Middle frontal gyrus (tissue), 1 donor: ENCODE data around the gene STUM.

Source experiments
- DNase-seq: peaks from one replicate; pipeline ENCODE4 v3.0.0-alpha.2; 2015; ENCODE audit warnings: low spot score; ENCODE audit errors: extremely low spot score

The STUM gene

DNA sequence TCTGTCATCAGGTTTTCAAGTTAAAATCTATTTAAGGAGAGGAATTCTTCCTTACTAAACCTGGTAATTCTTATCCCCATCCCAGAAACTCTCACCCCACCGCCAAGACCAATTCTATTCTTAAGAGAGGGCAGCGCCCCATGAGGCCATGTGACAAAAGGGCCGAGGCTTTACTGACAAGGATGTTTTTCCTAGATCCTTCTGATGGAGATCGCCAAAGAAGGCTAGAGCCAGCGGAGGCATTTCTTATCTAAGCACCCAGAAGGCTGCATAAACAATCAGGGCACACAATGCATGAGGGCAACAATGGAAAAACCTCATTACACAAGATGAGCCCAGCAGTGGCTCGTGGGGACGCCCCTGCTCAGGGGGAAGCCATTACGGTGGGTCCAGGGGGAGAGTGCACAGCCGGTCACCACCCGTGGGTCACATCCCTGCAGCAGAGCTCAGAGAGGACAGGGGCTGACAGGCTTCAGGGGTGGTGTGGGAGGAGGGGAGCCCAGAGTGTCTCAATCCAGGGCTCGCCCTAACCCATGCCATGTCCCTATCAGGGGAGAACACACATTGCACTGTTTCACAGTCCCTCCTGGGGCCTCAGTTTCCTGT, 101.8 kb downstream of the STUM start:
- DNase-seq, result no peak

DNA sequence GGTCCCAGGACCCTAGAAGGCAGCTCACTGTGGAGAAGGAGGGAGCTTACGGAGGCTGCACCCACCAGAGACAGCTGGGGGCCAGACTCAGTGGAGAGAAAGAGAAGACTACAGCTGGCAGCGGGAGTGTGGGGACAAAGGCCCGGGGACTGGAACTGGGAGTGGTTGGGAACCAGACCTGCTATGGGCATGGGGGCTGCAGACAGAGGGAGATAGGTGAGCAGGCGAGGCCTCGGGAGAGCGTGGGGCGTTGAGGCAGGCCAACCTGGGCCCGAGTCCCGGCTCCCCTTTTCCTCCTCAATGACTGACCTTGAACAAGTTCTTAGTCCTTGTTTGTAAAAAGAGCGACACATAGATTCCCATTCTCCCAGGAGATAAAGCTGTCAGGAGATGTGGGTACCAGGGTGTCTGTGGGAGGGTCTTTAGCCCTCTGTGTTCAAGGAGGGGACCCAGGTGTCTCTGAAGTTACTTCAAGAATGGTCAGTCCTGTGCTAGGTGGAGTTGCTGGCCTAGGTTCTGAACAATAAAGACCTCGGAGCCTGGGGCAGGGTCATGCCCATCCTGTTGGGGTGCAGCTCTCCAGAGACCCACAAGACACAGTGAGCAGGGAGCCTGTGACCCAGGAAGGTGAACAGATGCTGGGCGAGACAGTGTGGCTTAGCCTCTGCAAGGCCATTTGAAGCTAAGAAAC, 102.6 kb downstream of the STUM start:
- no peak for DNase-seq

DNA sequence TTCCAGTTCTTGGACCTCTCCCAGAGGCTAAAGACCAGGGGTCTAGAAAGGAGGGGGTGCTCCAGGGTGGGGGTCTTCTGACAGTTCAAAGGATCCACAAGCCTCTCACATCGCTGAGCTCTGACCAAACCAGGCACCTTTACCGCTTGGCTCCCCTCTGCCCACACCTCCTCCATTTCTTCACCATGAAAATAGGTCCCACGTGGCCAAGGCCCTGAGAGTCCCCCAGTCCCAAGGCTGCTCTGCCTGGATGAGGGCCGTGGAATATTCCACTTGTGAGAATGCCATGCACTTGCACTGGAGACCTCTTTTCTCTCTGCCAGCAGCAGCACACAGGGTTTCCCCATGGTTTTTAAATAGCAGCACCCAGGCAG, 103.2 kb downstream of the STUM start:
- no peak for DNase-seq

DNA sequence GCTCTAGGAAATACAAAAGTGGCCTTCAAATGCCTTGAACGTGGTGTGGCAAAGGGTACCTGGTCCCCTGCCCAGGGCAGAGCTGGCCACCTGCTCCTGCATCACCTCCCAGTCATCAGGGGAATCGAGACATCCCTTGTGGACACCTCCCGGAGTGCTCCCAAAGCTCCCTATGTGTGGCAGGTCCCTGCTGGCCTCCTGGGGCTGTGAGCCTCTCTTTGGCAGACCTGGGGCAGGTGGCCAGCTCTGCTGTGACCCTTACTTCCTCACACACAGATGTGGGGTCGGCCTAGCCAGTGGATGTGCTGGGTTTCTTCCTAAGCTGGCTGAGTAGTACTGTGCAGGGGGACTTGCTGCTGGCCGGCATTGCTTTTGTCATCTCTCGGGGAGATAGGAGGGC, 104.0 kb downstream of the STUM start:
- no peak for DNase-seq

DNA sequence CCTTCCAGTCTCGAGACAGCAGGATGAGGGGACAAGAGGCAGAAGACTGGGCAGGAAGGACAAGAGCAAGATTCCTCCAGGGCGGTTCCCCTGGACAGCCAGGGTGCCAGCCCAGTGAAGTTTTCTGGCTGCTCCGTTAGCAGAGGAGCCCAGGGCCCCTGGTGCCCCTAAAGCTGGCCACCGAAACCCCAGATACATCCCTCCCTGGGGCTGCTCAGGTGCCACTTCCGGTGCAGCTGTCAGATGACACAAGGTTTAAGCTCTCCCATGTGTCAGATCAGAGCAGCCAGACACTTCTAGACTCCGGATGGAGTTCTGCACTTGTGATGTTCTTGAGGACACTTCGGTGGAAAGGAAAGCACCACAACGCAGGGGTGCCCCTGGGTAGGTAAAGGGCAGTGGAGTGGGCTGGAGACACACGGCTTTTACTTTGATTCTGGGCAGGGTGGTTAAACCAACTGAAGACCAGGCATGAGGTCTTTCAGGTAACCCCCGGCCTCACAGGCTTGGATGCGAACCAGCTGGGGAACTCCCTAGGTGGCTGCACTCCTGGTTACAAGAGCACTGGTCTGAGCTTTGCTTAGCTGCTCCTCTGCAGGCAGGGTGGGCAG, 104.9 kb downstream of the STUM start:
- DNase-seq, result no peak

DNA sequence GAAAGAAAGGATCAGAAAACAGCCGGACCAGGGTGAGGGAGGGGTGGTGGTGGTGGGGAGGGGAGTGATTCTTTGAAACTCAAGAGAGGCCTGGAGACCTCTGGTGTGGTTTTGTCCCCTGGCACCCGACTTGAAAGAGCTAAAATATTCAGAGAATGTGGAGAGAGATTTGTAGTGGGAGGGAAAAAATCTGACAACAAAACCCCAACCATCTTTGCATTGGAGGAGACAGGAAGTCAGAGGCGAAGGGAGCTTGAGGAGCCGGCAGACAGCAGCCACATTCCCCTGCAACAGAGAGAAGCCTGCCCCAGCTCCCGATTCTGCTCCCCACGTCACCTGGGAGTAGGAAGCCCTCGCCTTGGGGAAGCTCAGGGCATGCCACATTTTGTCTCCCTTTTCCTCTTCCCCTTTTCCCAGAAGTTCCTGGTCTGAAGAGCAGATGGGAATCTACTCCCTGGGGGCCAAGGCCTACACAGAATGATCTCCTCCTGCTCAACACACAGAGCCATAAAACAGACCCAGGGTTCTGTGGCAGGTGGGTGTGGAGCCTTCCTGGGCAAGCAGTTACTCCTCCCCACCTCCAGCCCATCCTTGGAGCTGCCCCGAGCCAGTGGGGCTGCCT, 105.6 kb downstream of the STUM start:
- DNase-seq, result no peak

DNA sequence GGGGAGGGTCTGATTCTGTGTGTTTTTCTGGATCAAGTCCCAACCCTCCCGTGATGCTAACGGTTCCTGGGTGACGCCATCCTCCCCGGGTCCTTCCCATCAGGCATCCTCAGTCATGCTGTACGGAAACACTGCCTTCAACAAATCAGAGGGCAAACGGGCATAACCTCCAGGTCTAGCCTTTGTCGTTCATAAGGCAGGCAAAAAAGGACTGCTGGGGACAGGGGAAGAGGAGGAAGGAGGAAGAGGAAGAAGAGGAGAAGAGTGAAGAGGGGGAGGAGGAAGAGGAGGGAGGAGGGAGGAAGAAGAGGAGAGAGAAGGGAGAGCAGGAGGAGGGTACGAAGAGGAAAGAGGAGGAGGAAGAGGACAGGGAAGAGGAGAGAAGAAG, 106.1 kb downstream of the STUM start:
- DNase-seq, result no peak

DNA sequence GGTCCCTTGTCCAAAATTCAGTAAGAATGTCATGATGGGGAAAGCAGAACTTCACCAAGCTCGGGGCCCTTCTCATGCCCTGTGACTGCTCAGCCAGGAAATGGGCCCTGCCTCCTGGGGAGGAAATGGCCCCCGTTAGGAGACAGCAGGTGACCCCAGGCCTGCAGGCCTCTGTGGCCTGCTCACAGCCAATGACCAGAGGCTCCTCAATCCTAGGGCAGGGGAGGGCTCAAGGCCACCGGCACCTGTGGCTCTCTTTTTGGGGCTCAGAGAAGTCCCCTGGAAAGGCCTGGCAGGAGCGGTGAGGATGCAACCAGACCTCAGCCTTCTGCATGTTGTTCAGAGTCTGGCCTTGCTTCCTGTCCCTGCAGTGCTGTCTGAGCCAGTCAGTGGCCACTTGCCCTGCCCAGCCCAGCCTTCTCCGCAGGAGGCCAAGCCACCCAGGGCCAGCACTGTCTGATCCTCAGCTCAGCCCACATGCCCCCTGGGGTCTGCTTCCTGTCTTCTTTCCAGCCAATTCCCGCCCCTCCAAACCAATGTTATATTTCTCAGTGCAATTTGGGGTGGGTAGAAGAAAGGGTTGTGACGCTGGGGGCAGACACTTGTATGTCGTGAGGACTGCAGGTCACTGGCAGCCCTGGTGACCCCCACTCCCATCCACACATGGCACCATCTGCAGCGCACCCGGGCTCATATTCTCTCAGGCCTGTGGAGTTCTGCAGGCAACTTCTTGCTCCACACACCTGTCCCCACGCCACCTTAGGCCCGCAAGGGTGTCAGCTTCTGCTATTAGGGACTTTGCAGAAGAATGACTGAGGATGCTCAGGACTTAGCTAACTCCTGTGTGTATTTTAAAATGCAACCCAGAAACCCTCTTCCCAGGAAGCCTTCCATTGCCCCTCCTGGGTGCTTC, 106.9 kb downstream of the STUM start:
- DNase-seq, result no peak

DNA sequence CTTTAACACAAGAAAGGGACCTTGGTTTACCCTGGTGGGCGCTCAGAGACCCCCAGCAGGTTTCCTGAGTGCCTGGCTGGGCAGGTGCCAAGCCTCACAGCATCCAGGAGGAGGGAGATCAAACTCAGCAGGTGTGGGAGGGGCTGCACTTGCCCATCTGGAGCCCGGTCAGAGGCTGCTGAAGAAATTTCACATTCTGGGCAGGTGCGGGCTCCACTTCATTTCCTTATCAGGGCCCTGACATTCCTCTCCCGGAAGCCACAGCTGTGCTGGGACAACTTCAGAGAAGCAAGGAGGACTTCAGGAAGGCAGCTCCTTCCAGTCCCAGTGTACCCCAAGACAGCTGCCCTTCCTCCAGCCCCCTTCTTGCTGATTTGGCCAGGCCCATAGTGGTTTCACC, 107.6 kb downstream of the STUM start:
- DNase-seq, result no peak

DNA sequence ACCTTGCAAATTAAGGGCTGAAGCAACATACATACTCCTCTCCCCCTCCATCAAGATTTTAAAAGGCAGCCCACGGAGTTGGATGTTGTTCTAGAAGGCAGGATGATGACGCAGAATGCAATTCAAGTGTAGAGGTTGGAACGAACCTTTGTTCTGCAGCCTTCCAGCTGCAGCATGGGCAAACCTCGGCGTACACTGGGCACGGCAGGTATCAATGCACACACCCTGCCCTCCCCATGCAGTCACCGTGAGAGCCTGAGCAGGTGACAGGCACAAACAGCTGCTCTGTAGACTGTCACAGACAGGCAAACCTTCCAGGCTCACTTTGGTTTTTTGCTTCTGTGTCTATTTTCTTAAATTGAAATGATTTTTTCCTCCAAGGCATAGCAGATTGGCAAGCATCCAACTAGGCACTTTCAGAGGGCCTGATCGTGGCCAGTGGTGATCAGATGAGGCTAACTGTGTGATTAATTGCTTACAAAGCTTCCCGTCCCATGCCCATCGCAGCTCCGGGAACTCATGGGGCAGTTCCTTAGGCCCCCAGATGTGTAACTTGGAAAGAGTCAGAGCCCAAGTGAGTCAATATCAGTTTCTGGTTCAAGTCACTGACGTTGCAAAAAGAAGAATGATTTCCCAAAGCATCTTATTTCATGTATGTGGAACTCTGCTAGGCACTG, 108.2 kb downstream of the STUM start:
- DNase-seq, result no peak

DNA sequence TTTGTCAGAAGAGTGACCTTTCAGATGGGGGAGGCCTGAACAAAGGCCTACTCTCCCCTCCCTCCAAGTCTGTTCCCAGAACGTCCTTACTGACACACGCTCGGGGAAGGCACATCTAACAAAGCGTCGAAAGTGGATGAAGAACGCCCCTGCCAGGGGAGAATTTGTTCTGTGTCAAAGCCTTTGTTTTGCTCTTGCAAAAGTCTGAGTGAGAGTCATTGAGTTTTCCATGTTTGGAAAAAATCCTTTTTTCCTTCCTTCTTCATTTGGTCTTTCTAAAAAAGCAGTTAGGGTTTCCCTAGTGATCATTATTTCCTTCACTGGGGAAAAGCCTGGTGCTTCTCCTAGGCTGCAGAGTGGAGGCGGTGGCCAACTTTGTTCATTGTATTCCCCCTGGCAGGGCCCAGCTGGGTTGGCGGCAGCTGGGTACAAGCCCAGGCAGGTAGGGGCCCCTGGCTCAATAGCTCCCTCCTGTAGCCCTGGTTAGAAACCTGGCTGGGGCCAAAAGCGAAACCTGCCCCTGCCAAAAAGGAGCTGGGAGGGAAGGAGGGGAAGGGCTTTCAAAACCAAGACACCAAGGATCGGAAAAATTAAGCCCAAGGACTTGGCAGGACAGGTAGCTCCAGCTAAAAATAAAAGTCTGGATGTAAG, 109.5 kb downstream of the STUM start:
- no peak for DNase-seq

DNA sequence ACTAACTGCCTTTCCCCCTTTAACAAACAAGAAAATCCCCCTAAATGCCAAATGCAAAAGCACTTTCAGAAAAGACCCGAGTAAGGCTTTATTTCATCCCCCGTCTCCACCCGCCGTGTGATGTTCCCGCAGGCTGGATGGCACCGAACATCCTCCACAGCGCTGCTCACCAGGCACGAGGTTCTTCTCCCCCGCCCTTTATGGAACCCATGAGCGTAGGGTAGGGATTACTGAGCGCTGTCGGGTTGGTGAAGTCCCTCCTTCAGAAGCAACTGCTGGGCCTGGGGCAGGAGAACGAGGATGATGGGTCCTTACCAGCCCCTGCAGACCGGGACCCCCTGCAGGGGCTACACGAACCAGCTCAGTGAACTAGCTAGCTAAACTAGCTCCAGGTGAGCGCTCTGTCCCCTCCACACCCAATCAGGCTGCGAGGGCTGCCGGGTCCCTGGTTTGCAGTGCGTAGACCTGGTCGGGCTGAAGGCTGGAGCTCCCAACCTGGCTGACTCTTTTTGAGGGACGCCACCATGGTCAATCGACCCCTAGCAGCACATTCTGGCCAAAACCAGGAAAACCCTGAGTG, 110.1 kb downstream of the STUM start:
- no peak for DNase-seq
